Activated naive CD4-positive, alpha-beta T cell treated with anti-CD3 and anti-CD28 coated beads, Interleukin-2, amount 50 U/mL, for 72 hours (primary cell): ENCODE data around the gene THPO. TPM values are rescaled to one million over a fixed set of nuclear protein-coding genes. Genes with fewer than 3 reads are reported as not detected.
A peak's percentile ranks its signal among the peaks of the same experiment; 100 is the strongest.

Experiments used
- ATAC-seq, 2 donors: fragments of 150-1000 bp; cut with Tn5 transposase; 2 replicates each; pipeline ENCODE4 v1.10.0; 2021; ENCODE audit warnings: mild to moderate bottlenecking in 2 of 2, moderate library complexity in 2 of 2
- DNase-seq, 2 donors: peaks; one replicate each; pipeline ENCODE4 v3.0.0; 2021 to 2022; ENCODE audit warnings: low spot score in 2 of 2
- H3K27ac Mint-ChIP-seq, 2 donors: one replicate each; pipeline ENCODE4 v1.8.0; 2022; ENCODE audit warnings: mild to moderate bottlenecking in 2 of 2, mixed read lengths in 2 of 2
- H3K36me3 Mint-ChIP-seq, 2 donors: one replicate each; pipeline ENCODE4 v1.8.0; 2022; ENCODE audit warnings: mixed read lengths in 2 of 2
- H3K9me3 Mint-ChIP-seq, 2 donors: one replicate each; pipeline ENCODE4 v1.8.0; 2022; ENCODE audit warnings: mixed read lengths in 2 of 2
- total RNA-seq, 2 donors: library from RNA; stranded (reverse); gene quantifications; one replicate each; pipeline ENCODE4 v1.2.3, GENCODE V29; 2022

The THPO gene
- total RNA-seq, 2 donors from 2014 or later = not detected

DNA sequence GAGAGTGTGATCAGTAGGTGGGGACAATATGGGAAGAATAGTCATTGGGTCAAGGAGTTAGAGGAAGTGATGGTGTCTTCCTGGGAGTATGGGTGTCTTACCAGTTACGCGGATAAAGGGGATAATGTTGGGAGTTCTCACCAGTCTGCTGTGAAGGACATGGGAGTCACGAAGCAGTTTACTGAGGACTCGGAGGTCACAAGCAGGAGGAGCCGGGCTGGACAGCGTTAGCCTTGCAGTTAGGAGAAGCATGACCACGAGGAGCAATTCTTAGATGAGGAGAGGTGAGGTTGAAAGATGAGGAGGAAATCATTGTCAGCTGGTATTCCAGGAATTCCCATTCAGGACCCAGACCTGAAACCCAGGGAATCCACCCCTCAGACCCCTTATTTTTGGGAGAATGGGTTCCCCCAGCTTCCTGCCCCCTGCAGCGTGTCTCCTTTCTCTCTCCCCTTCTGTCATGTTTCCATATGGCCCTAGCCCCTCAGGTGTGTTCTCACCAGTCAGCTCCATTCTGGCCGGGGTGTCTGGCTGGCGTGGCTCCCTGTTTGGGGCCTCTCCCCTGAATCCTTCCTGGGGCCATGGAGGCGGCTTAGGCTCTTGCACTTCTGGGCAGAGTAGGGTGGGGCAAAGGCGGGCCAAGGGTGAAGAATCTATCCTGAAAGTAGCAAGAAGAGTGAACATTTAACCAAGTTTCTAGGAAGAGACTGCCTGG is 2.1 kb downstream of the THPO start:
- no peak overlapping the region for H3K27ac Mint-ChIP-seq
- DNase-seq = no peak
- no peaks in the 10 kb centered on the region for H3K9me3 Mint-ChIP-seq
- ATAC-seq = no peak
- H3K36me3 Mint-ChIP-seq = no peaks in the 10 kb centered on the region

- DNase-seq (no peak), ATAC-seq (no peak)
- H3K36me3 Mint-ChIP-seq = no peaks in the 10 kb centered on the region
- H3K9me3 Mint-ChIP-seq = no peaks in the 10 kb centered on the region
- H3K27ac Mint-ChIP-seq = no peak overlapping the region
Observed at GRCh38 chr3:184373422-184373821, 4.6 kb downstream of the THPO start.

DNA sequence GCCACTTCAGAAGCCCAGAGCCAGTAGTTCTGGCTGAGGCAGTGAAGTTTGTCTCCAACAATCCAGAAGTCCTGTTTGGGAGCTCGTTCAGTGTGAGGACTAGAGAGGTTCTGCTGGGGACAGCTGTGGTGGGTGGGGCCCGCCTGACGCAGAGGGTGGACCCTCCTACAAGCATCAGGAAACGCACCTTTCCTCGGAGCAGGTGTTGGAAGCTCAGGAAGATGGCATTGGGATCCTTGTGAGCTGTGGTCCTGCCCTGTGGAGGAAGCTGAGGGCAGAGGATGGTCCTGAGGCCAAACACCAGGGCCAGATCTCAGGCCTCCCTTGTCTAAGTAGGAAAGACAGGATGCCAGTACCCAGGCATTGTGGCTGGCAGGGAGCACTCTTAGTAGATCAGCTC is 5.1 kb downstream of the THPO start:
- ATAC-seq (no peak), DNase-seq (no peak)
- Mint-ChIP-seq H3K9me3 (no peaks in the 10 kb centered on the region), H3K36me3 (peaks cover 3% of the 10 kb centered on the region in 2 donors), H3K27ac (no peak overlapping the region)

DNA sequence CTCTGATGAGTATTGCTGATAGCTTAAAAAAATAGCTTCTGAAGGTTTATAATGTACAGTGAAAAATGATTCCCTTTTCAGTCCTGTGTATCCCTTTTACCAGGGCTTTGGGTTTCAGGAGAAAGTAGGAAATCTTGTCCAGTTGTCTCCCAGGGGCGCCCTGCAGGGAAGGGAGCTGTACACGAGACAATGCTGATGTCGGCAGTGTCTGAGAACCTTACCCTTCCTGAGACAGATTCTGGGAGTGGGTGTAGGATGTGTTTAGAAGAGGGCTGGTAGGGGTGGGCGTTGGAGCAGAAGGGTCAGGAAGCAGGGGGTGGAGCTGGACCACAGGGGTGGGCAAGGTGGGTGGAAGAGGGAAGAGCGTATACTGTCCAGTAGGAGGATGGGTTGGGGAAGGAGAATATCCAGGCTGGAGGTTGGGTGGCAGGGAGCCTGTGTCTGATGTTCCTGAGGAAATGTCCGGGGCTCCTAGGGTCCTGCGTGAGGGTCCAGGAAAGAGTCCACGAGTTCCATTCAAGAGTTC is 5.6 kb downstream of the THPO start:
- Mint-ChIP-seq H3K27ac (no peak overlapping the region), H3K9me3 (no peaks in the 10 kb centered on the region), H3K36me3 (peaks cover 6 to 7% of the 10 kb centered on the region in 2 donors)
- ATAC-seq = no peak
- DNase-seq = no peak

GRCh38 chr3:184371570-184372018 is 6.4 kb downstream of the THPO start:
- Mint-ChIP-seq H3K9me3 (no peaks in the 10 kb centered on the region), H3K36me3 (peaks cover 9 to 11% of the 10 kb centered on the region in 2 donors), H3K27ac (peak overlapping the region in 1 of 2 donors; percentile 9)
- peak; percentile 84 to 89 for ATAC-seq
- peak in 1 of 2 donors; percentile 61 for DNase-seq

GRCh38 chr3:184368586-184369183 is 9.3 kb downstream of the THPO start:
- H3K9me3 Mint-ChIP-seq = no peaks in the 10 kb centered on the region
- no peak for ATAC-seq
- DNase-seq = no peak
- peaks cover 24 to 33% of the 10 kb centered on the region in 2 donors for H3K36me3 Mint-ChIP-seq
- peak overlapping the region in 1 of 2 donors; percentile 57 for H3K27ac Mint-ChIP-seq

- no peak overlapping the region for H3K27ac Mint-ChIP-seq
- peaks cover 29 to 38% of the 10 kb centered on the region in 2 donors for H3K36me3 Mint-ChIP-seq
- no peaks in the 10 kb centered on the region for H3K9me3 Mint-ChIP-seq
- no peak for ATAC-seq
- DNase-seq = no peak
Observed at GRCh38 chr3:184368116-184368515, 9.9 kb downstream of the THPO start.

- Mint-ChIP-seq H3K36me3 (peaks cover 30 to 38% of the 10 kb centered on the region in 2 donors), H3K9me3 (no peaks in the 10 kb centered on the region), H3K27ac (peak overlapping the region; percentile 65 to 78)
- DNase-seq = no peak
- ATAC-seq = no peak
Observed at GRCh38 chr3:184366619-184367289, 11.3 kb downstream of the THPO start.

- ATAC-seq = peak; percentile 87 to 91
- peaks cover 27 to 35% of the 10 kb centered on the region in 2 donors for H3K36me3 Mint-ChIP-seq
- H3K27ac Mint-ChIP-seq = peak overlapping the region; percentile 90 to 99
Observed at GRCh38 chr3:184362668-184363546, 15.1 kb downstream of the THPO start.

DNA sequence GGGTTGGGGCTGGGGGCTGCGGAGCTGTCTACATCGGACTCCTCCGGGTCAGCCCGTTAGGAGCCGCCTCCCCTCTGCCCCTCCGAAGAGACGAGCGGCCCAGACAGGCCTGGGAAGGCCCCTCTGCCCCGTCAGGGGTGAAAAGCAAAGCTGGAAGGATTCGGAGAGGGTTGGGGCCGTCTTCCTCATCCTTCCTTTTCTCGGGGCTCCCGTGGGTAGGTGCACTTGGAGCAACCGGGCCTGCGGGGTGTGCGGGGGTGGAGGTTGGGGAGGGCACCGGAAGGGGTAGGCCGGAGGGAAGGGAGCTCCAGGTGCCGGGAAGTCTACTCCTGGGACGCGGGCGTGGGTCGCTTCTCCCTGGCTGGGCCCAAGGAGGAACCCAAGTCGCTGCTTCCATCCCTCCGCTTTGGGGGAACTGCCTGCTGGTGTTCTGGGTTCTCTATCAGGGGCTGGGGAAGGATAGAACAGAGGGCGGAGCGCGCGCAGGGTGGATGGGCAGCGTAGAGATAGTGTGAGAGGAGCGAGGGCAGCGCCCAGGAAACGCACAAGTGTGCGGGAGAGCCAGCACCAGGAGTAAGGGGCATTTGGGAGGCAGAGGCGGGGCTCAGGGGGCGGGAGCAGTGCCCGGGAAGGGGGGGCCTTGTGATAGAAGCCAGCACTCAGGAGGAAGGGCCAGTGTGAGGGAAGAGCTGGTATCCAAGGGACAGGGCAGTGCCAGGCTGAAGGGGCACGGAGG is 15.9 kb downstream of the THPO start:
- peak; percentile 52 to 72 for DNase-seq
- H3K9me3 Mint-ChIP-seq = no peaks in the 10 kb centered on the region
- peaks cover 25 to 31% of the 10 kb centered on the region in 2 donors for H3K36me3 Mint-ChIP-seq
- peak; percentile 25 to 30 for ATAC-seq
- H3K27ac Mint-ChIP-seq = peak overlapping the region; percentile 90 to 94

More at GRCh38 chr3:184362668-184363546, 15.1 kb downstream of the THPO start:
- no peaks in the 10 kb centered on the region for H3K9me3 Mint-ChIP-seq
- peak; percentile 93 to 98 for DNase-seq

DNA sequence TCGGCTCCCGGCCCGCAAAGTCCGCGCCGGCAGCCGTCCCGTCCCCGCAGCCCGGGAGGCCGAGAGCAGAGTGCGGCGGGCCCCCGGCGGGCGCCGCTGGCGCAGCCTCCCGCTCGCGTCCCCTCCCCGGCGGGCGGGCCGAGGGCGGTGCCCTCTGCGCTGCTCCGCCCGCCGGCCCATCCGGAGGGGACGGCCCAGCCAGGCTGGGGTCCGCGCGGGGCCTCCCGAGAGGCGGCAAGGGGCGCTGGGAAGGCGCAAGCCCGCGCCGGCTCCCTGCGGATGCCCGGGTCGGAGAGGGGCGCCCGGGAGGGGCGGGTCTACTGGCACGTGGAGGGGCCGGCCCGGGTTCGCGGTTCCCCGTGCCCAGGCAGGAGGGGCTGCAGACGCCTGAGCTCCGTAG is 16.5 kb downstream of the THPO start, which contains the start of the genes CLCN2 and POLR2H:
Gene CLCN2, minus strand, starts transcription at position 74 of the 400 bp plus-strand sequence. CDS start 126 bp downstream, outside the sequence.
Gene POLR2H, plus strand, starts transcription at position 179 of the 400 bp plus-strand sequence. CDS start 1,783 bp downstream, outside the sequence.
- DNase-seq (peak; percentile 58 to 73), ATAC-seq (peak; percentile 45)
- H3K9me3 Mint-ChIP-seq = no peaks in the 10 kb centered on the region
- peak within 1 kb of the TSS; percentile 90 to 94 for H3K27ac Mint-ChIP-seq
- peaks cover 21 to 26% of the 10 kb centered on the region in 2 donors for H3K36me3 Mint-ChIP-seq

GRCh38 chr3:184360929-184361531 is 17.0 kb downstream of the THPO start:
- Mint-ChIP-seq H3K9me3 (no peaks in the 10 kb centered on the region), H3K36me3 (peaks cover 20 to 23% of the 10 kb centered on the region in 2 donors), H3K27ac (peak overlapping the region; percentile 52 to 66)
- DNase-seq (no peak), ATAC-seq (no peak)

DNA sequence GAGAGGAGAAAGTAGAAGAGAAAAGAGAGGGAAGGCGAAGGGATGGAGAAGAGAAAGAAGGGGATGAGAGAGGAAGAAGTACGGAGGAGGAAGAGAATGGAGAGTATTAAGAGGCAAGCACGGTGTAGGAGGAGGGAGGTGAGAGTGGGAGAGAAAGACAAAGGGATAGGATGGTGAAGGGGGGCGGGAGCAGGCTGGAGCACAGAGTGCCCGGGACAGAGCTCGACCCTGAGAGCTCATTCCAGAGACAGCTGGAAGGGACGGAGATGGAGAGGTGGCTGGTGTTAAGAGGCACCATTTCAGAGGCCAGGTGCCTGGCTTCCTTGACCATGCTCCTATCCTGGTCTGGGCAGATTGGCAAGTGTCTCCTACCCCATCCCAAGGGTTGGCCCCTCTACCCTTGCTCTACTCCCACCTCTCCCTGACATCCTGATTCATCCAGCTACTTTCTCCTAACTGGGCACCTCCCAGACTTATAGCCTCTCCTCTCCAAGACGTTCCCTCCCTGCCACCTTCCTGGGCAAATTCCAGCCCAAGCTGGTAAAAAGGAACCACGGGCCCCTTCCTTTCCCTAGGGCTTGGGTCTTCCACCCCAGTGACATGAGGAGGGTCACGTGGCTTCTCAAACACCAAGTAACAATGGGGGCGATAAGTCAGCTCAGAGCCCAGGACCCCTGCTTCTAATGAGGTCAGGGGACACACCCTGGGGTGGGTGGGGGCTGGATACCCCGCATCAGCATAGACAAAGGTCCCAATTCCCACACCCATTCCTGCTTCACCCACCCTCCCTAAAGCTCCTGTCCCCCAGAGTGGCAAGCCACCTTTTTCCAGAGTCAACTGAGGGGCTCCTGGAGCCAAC is 17.7 kb downstream of the THPO start:
- Mint-ChIP-seq H3K27ac (peak overlapping the region; percentile 52 to 66), H3K36me3 (peaks cover 19 to 22% of the 10 kb centered on the region in 2 donors)

GRCh38 chr3:184359610-184360009 is 18.4 kb downstream of the THPO start:
- Mint-ChIP-seq H3K27ac (peak overlapping the region in 1 of 2 donors; percentile 66), H3K36me3 (peaks cover 12 to 18% of the 10 kb centered on the region in 2 donors), H3K9me3 (no peaks in the 10 kb centered on the region)
- no peak for DNase-seq
- no peak for ATAC-seq

More for the DNA sequence above, 17.7 kb downstream of the THPO start:
- no peak for ATAC-seq
- H3K9me3 Mint-ChIP-seq = no peaks in the 10 kb centered on the region
- DNase-seq = no peak
